Gastrocnemius medialis (tissue), 4 donors: ENCODE data around the gene FNDC3B. TPM values are rescaled to one million over a fixed set of nuclear protein-coding genes. Genes with fewer than 3 reads are reported as not detected.

Experiments
- ATAC-seq, 2 donors: fragments of 150-250 bp; one replicate each; pipeline ENCODE4 v1.9.1; 2016
- DNase-seq, 2 donors: peaks; one replicate each; pipeline ENCODE4 v3.0.0-alpha.2; 2019
- H3K27ac ChIP-seq, 4 donors: fragments of 200-600 bp; sonication (generic); 1 replicate in 1 of 4; 2 replicates in 3 of 4; pipeline ENCODE4 v1.5.1; 2016 to 2018; ENCODE audit warnings: mild to moderate bottlenecking in 2 of 4, moderate library complexity in 1 of 4
- H3K27me3 ChIP-seq, 3 donors: fragments of 200-600 bp; sonication (generic) in 2 of 3; 1 replicate in 1 of 3; 2 replicates in 2 of 3; pipeline versions ENCODE4 v1.5.1 to v1.6.0; 2016 to 2019; ENCODE audit warnings: mild to moderate bottlenecking in 1 of 3, moderate library complexity in 1 of 3
- H3K36me3 ChIP-seq, 2 donors: fragments of 200-600 bp; sonication (generic) in 1 of 2; one replicate each; pipeline ENCODE4 v1.5.1; 2017 to 2018
- H3K4me1 ChIP-seq, 2 donors: fragments of 200-600 bp; sonication (generic) in 1 of 2; one replicate each; pipeline ENCODE4 v1.5.1; 2016 to 2017; ENCODE audit warnings: mild to moderate bottlenecking in 2 of 2
- H3K4me3 ChIP-seq, 4 donors: fragments of 200-600 bp; sonication (generic) in 3 of 4; 1 replicate in 1 of 4; 2 replicates in 3 of 4; pipeline ENCODE4 v1.5.1; 2016 to 2019; ENCODE audit warnings: mild to moderate bottlenecking in 2 of 4
- H3K9me3 ChIP-seq, 3 donors: fragments of 200-600 bp; sonication (generic) in 2 of 3; 1 replicate in 1 of 3; 2 replicates in 2 of 3; pipeline ENCODE4 v1.5.1; 2016 to 2019
- CTCF ChIP-seq, 5 experiments: fragments of 450-650 bp in 3 of 5; fragments of 200-600 bp in 2 of 5; sonication (generic) in 2 of 5; IDR thresholded peaks in 4 of 5; conservative IDR thresholded peaks in 1 of 5; 1 replicate in 4 of 5; 2 replicates in 1 of 5; pipeline ENCODE4 v1.5.1; 2016 to 2019; ENCODE audit warnings: antibody characterized with exemption in 5 of 5, mild to moderate bottlenecking in 3 of 5, moderate library complexity in 3 of 5
- POLR2A ChIP-seq, 2 donors: fragments of 450-650 bp; IDR thresholded peaks; one replicate each; pipeline ENCODE4 v1.6.1; 2017; ENCODE audit warnings: antibody characterized with exemption in 2 of 2, mild to moderate bottlenecking in 2 of 2, moderate library complexity in 2 of 2
- in situ Hi-C, 4 donors: fragments of 200-750 bp; cut with MboI; loops; one replicate each; pipeline versions ENCODE4 v1.15.0 to v1.8.0; 2017; ENCODE audit warnings: low sequenced_read_pairs in 4 of 4
- intact Hi-C: fragments of 100-400 bp; cut with DNase I; formaldehyde crosslinking; loops from one replicate; pipeline ENCODE4 v1.15.1; 2023; ENCODE audit warnings: low total_unique reads
- total RNA-seq, 4 donors: library from RNA; depleted of rRNA; stranded (reverse); fragments of >200 nt; gene quantifications; one replicate each; pipeline versions ENCODE4 v1.1.0 to v1.2.3, GENCODE V29; 2016

Gene FNDC3B
- total RNA-seq, 4 donors from 2014 or later, result 42.5 to 110 (median 74.2) TPM

DNA sequence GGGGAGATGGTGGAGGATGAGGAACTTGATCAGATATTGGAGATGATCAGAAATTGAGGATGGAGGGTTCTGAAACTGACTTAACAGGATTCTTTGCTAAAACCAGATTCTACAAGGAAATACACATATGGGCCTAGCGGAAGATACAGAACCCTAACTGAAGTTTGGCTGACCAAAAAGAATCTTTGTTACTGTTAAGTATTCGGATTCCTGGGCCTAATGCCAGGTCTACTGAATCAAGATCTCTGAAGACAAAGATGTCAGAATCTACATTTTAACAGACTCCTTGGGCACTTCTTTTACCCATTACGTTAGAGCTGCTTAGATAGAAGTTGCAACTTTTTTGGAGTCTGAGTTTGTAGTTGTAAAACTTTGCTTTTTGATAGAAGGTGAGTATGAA lies 137.7 kb downstream of the FNDC3B start:
- in situ Hi-C loops, result no loop called here
- Histone ChIP-seq H3K27me3 (no peaks in the 10 kb centered on the region), H3K4me3 (no peak overlapping the region), H3K27ac (no peak overlapping the region), H3K36me3 (no peaks in the 10 kb centered on the region), H3K4me1 (peaks cover 57 to 64% of the 10 kb centered on the region in 2 donors), H3K9me3 (no peaks in the 10 kb centered on the region)
- no peak for ATAC-seq
- no peak for DNase-seq
- intact Hi-C loops, result no loop called here
- TF ChIP-seq CTCF (IDR thresholded peaks at IDR 0.05 in 4 of 5, conservative IDR thresholded peaks at IDR 0.05 in 1 of 5) (no peak), POLR2A (IDR thresholded peaks at IDR 0.05) (no peak)

DNA sequence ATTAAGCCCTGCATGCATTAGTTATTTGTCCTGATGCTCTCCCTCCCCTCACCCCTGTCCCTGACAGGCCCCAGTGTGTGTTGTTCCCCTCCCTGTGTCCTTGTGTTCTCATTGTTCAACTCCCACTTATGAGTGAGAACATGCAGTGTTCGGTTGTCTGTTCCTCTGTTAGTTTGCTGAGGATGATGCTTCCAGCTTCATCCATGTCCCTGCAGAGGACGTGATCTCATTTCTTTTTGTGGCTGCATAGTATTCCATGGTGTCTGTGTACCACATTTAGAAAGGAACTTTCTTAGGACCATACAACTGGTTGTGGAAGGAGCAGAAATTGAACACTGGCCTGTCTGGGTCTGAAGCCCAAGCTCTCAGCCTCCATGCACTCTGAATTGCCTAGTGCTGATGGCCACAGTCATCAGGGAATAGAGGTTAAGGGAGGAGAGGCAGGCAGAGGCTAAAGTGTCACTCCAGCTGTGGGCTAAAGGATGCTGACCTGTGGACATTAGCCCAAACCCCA lies 138.5 kb downstream of the FNDC3B start:
- in situ Hi-C loops, result no loop called here
- no peak overlapping the region for H3K4me3 ChIP-seq
- TF ChIP-seq CTCF (IDR thresholded peaks at IDR 0.05 in 4 of 5, conservative IDR thresholded peaks at IDR 0.05 in 1 of 5) (no peak), POLR2A (IDR thresholded peaks at IDR 0.05) (no peak)
- no peak overlapping the region for H3K27ac ChIP-seq
- H3K4me1 ChIP-seq, result peaks cover 57 to 65% of the 10 kb centered on the region in 2 donors
- intact Hi-C loops, result no loop called here
- no peaks in the 10 kb centered on the region for H3K9me3 ChIP-seq
- H3K36me3 ChIP-seq, result no peaks in the 10 kb centered on the region
- DNase-seq (no peak), ATAC-seq (no peak)
- H3K27me3 ChIP-seq, result no peaks in the 10 kb centered on the region

GRCh38 chr3:172179680-172180399 lies 140.5 kb downstream of the FNDC3B start:
- TF ChIP-seq POLR2A (IDR thresholded peaks at IDR 0.05) (no peak), CTCF (IDR thresholded peaks at IDR 0.05 in 4 of 5, conservative IDR thresholded peaks at IDR 0.05 in 1 of 5) (no peak)
- peaks cover 51 to 63% of the 10 kb centered on the region in 2 donors for H3K4me1 ChIP-seq
- H3K27ac ChIP-seq, result no peak overlapping the region
- DNase-seq (no peak), ATAC-seq (no peak)
- H3K4me3 ChIP-seq, result no peak overlapping the region
- H3K27me3 ChIP-seq, result no peaks in the 10 kb centered on the region
- in situ Hi-C loops (no loop called here), intact Hi-C loops (no loop called here)
- no peaks in the 10 kb centered on the region for H3K36me3 ChIP-seq
- H3K9me3 ChIP-seq, result no peaks in the 10 kb centered on the region

DNA sequence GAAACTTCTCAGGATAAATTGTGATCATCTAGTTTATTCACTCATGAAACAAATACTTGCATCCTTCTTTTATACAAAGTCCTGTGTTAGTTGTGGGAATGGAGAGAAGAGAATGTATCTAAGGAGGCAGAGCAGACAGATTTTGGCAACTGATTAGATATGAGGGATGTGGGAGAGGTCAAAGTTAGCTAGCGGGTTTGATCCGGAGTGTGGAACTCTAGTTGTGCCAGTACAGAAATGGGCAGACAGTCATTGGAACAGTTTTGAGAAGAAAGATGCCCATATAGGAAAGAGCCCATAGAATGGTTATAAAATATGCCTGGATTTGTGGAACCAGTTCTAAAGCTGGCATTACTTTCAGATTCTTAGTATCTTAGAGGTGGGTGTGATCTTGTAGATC lies 141.1 kb downstream of the FNDC3B start:
- TF ChIP-seq CTCF (IDR thresholded peaks at IDR 0.05 in 4 of 5, conservative IDR thresholded peaks at IDR 0.05 in 1 of 5), result no peak
- TF ChIP-seq POLR2A (IDR thresholded peaks at IDR 0.05), result no peak
- no peak overlapping the region for H3K4me3 ChIP-seq
- DNase-seq, result no peak
- no peak overlapping the region for H3K27ac ChIP-seq
- no peaks in the 10 kb centered on the region for H3K27me3 ChIP-seq
- peaks cover 49 to 61% of the 10 kb centered on the region in 2 donors for H3K4me1 ChIP-seq
- in situ Hi-C loops, result no loop called here
- no peak for ATAC-seq
- intact Hi-C loops, result no loop called here
- H3K36me3 ChIP-seq, result no peaks in the 10 kb centered on the region
- H3K9me3 ChIP-seq, result no peaks in the 10 kb centered on the region
